Peyer's patch (tissue), 4 donors: Measurements from ENCODE around the gene RIC3. TPM values are rescaled to one million over a fixed set of nuclear protein-coding genes. Genes with fewer than 3 reads are reported as not detected.

ENCODE experiments used
- DNase-seq, 3 donors: peaks; one replicate each; pipeline ENCODE4 v3.0.0-alpha.2; 2017 to 2019
- H3K27ac ChIP-seq, 4 donors: fragments of 200-600 bp; sonication (generic); one replicate each; pipeline ENCODE4 v1.5.1; 2016 to 2019
- H3K27me3 ChIP-seq, 2 donors: fragments of 200-600 bp; sonication (generic); one replicate each; pipeline ENCODE4 v1.5.1; 2019
- H3K36me3 ChIP-seq, 3 donors: fragments of 200-600 bp; sonication (generic); one replicate each; pipeline ENCODE4 v1.5.1; 2016 to 2019
- H3K4me1 ChIP-seq, 4 donors: fragments of 200-600 bp; sonication (generic); one replicate each; pipeline ENCODE4 v1.5.1; 2016 to 2019
- H3K4me3 ChIP-seq, 4 donors: fragments of 200-600 bp; sonication (generic); 1 replicate in 3 of 4; 2 replicates in 1 of 4; pipeline ENCODE4 v1.5.1; 2016 to 2019; ENCODE audit warnings: mild to moderate bottlenecking in 1 of 4
- H3K9me3 ChIP-seq, 4 donors: fragments of 200-600 bp; sonication (generic); one replicate each; pipeline ENCODE4 v1.5.1; 2016 to 2019; ENCODE audit warnings: mild to moderate bottlenecking in 1 of 4
- POLR2A ChIP-seq, 2 donors: fragments of 450-650 bp; IDR thresholded peaks; one replicate each; pipeline ENCODE4 v1.5.1; 2017; ENCODE audit warnings: antibody characterized with exemption in 2 of 2, mild to moderate bottlenecking in 2 of 2, moderate library complexity in 2 of 2
- total RNA-seq, 4 donors: library from RNA; depleted of rRNA; stranded (reverse); fragments of >200 nt; gene quantifications; one replicate each; pipeline ENCODE4 v1.1.0, GENCODE V29; 2016
- TF ChIP-seq, protein P1 (sequence below), 6 experiments: fragments of 450-650 bp in 4 of 6; fragments of 200-600 bp in 2 of 6; sonication (generic) in 1 of 6; IDR thresholded peaks; one replicate each; pipeline ENCODE4 v1.5.1; 2017 to 2019; ENCODE audit warnings: antibody characterized with exemption in 6 of 6, mild to moderate bottlenecking in 3 of 6, moderate library complexity in 1 of 6

RIC3 gene
- total RNA-seq, 4 donors from 2014 or later, result 2.8 to 26.4 (median 4.9) TPM

DNA sequence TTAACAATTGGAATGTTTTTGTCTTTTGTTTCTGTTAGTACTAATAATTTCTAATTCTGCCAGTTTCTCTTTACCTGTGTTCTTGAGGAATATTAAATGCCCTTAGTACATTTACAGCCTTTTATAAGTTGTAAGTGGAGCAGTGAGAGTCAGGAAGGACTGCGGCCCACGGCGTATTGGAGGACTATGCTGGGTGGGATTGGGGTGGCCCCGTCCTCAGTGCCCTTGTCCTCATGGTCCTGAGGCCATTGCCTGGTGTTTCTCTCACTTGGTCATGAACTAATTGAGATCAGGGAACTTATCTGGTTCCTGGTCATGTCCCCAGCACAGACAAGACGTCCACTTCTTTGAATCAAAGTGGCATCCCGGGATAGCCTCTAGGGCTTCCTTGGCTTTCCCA lies 84.5 kb downstream of the RIC3 start:
- peaks cover 0 to 19% (median 2%) of the 10 kb centered on the region in 4 donors for H3K4me1 ChIP-seq
- no peak overlapping the region for H3K4me3 ChIP-seq
- DNase-seq, result no peak
- no peaks in the 10 kb centered on the region for H3K9me3 ChIP-seq
- H3K36me3 ChIP-seq, result no peaks in the 10 kb centered on the region
- peaks cover 0 to 14% of the 10 kb centered on the region in 2 donors for H3K27me3 ChIP-seq
- no peak overlapping the region for H3K27ac ChIP-seq
- TF ChIP-seq, protein P1, sequence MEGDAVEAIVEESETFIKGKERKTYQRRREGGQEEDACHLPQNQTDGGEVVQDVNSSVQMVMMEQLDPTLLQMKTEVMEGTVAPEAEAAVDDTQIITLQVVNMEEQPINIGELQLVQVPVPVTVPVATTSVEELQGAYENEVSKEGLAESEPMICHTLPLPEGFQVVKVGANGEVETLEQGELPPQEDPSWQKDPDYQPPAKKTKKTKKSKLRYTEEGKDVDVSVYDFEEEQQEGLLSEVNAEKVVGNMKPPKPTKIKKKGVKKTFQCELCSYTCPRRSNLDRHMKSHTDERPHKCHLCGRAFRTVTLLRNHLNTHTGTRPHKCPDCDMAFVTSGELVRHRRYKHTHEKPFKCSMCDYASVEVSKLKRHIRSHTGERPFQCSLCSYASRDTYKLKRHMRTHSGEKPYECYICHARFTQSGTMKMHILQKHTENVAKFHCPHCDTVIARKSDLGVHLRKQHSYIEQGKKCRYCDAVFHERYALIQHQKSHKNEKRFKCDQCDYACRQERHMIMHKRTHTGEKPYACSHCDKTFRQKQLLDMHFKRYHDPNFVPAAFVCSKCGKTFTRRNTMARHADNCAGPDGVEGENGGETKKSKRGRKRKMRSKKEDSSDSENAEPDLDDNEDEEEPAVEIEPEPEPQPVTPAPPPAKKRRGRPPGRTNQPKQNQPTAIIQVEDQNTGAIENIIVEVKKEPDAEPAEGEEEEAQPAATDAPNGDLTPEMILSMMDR (IDR thresholded peaks at IDR 0.05), result no peak
- no peak for TF ChIP-seq POLR2A (IDR thresholded peaks at IDR 0.05)

DNA sequence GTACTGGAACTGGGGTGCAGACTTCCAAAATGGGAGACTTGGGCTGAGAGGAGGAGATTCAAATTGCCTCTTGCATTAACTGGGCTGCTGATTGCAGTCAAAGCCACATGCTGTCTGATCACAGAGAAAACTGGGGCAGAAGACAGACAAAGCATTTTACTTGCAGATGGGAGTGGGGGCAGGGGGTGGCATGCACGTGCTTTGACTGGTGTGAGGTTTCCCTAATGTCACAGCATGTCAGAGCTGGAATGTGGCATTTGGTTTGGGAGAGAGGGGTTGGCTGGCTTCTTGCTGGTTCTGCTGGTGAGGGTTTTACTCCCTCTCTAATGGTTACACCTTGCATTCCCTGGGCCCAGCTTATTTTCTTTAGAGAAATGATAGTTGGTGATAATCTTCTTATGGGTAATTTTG lies 84.9 kb downstream of the RIC3 start:
- no peak overlapping the region for H3K27ac ChIP-seq
- DNase-seq, result peak in 1 of 3 donors; percentile 20
- TF ChIP-seq POLR2A (IDR thresholded peaks at IDR 0.05), result no peak
- TF ChIP-seq, protein P1 (IDR thresholded peaks at IDR 0.05), result no peak

DNA sequence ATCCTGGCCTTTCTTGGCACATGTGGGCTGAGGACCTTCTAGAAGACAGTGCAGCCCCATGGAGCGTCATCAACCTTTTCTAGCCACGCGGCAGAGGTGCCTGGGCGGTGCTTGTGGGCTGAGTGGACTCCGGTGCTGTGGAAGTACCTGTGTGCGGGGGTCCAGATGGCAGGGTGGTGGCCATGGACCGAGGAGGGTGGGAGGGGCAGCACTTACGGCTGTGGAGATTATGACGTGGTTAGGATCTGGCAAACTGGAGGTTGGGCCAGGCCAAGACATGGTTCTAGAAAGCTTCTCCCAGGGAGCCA lies 85.8 kb downstream of the RIC3 start:
- no peak overlapping the region for H3K4me3 ChIP-seq
- no peaks in the 10 kb centered on the region for H3K36me3 ChIP-seq
- no peaks in the 10 kb centered on the region for H3K9me3 ChIP-seq
- no peak overlapping the region for H3K27ac ChIP-seq
- no peak for DNase-seq
- H3K27me3 ChIP-seq, result peaks cover 0 to 14% of the 10 kb centered on the region in 2 donors
- peaks cover 0 to 19% (median 2%) of the 10 kb centered on the region in 4 donors for H3K4me1 ChIP-seq
- TF ChIP-seq, protein P1 (IDR thresholded peaks at IDR 0.05), result no peak
- TF ChIP-seq POLR2A (IDR thresholded peaks at IDR 0.05), result no peak

More for the DNA sequence above, 84.9 kb downstream of the RIC3 start:
- no peaks in the 10 kb centered on the region for H3K36me3 ChIP-seq
- H3K9me3 ChIP-seq, result no peaks in the 10 kb centered on the region
- H3K27me3 ChIP-seq, result peaks cover 0 to 14% of the 10 kb centered on the region in 2 donors
- H3K4me3 ChIP-seq, result no peak overlapping the region
- H3K4me1 ChIP-seq, result peaks cover 0 to 19% (median 2%) of the 10 kb centered on the region in 4 donors

DNA sequence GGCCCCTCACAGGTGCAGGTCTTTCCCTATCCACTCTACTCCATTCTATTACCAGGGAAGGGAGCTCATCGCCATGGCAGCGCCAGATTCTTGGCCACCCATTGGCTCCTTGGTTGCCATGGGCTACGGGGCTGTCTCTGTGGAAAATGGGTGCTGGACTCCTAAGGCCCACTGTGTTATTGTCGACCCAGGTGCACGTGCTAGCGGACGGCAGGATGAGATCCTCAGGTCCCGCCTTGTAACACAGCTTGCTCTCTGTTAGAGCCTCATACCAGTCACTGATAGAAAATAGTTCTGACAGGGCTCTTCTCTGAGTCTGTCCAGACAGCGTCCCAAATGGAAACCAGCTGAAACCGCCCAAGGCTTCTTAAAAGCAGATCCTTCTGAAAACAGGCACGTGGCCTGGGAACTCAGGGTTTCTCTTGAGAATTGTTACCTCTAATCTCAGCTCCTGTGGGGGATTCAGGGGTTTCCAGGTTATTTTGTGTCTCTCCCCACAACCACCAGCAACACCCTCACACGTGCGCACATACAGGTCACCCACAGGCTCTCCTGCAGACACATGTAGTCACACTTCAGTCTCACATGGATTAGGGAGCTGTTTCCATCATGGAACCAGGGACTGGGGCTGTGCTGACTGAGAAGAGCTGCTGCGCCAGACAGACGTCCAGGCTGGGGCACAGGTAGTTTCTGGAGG lies 86.3 kb downstream of the RIC3 start:
- Histone ChIP-seq H3K4me1 (peaks cover 0 to 19% (median 2%) of the 10 kb centered on the region in 4 donors), H3K27ac (no peak overlapping the region), H3K4me3 (no peak overlapping the region), H3K27me3 (peaks cover 0 to 14% of the 10 kb centered on the region in 2 donors), H3K36me3 (no peaks in the 10 kb centered on the region), H3K9me3 (no peaks in the 10 kb centered on the region)
- no peak for DNase-seq
- TF ChIP-seq POLR2A (IDR thresholded peaks at IDR 0.05), result no peak
- TF ChIP-seq, protein P1 (IDR thresholded peaks at IDR 0.05), result no peak

DNA sequence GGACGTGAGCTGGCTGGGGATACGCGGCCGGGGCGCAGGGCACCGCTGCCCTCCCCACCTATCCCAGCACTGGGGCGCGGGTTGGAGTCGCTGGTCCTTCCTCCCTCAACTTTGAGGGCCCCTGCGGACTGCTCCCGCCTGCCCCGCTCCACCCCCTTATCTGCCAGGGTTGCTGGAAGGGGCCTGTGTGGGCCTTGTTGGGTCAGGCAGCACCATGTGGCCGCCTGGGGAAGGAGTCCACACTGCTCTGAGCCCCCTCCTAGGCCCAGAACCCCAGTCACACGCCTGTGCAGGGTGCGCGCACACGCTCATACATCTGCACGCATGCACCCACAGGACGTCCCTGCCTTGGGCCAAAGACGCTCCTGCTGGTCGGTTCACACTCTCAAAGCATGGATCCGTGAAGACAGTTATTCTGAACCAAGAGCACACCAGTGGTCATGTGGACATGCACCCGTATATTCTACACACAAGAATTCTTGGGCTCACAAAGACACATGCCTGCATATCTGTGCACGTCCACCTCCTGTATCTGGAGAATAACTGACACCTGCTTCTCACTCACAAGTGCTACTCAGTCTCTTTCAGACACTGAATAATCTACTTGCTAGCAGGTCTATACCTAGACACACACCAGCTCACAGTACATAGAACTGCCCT lies 87.1 kb downstream of the RIC3 start:
- DNase-seq, result no peak
- Histone ChIP-seq H3K4me3 (peak overlapping the region in 3 of 4 donors; percentile 45 to 55 (median 54)), H3K4me1 (peaks cover 0 to 19% (median 2%) of the 10 kb centered on the region in 4 donors), H3K36me3 (no peaks in the 10 kb centered on the region), H3K27me3 (peaks cover 0 to 14% of the 10 kb centered on the region in 2 donors), H3K9me3 (no peaks in the 10 kb centered on the region), H3K27ac (no peak overlapping the region)
- no peak for TF ChIP-seq POLR2A (IDR thresholded peaks at IDR 0.05)
- TF ChIP-seq, protein P1 (IDR thresholded peaks at IDR 0.05), result no peak
